LNCaP clone FGC (cell line): ENCODE data around the gene CFAP54.

ENCODE experiments used
- DNase-seq: peaks from one replicate; pipeline ENCODE4 v3.0.0-alpha.2; 2011; ENCODE audit warnings: low read depth
- H3K4me3 ChIP-seq: 2 replicates; pipeline ENCODE4 v1.5.1; 2011; ENCODE audit warnings: mild to moderate bottlenecking, low read depth, low read length, control low read depth
- TF ChIP-seq, protein P1 (sequence below): IDR thresholded peaks from 2 replicates; pipeline ENCODE4 v1.5.1; 2012; ENCODE audit warnings: mild to moderate bottlenecking; ENCODE audit not compliant: control insufficient read depth, insufficient read depth; ENCODE audit errors: extremely low read depth

Gene CFAP54, protein sequence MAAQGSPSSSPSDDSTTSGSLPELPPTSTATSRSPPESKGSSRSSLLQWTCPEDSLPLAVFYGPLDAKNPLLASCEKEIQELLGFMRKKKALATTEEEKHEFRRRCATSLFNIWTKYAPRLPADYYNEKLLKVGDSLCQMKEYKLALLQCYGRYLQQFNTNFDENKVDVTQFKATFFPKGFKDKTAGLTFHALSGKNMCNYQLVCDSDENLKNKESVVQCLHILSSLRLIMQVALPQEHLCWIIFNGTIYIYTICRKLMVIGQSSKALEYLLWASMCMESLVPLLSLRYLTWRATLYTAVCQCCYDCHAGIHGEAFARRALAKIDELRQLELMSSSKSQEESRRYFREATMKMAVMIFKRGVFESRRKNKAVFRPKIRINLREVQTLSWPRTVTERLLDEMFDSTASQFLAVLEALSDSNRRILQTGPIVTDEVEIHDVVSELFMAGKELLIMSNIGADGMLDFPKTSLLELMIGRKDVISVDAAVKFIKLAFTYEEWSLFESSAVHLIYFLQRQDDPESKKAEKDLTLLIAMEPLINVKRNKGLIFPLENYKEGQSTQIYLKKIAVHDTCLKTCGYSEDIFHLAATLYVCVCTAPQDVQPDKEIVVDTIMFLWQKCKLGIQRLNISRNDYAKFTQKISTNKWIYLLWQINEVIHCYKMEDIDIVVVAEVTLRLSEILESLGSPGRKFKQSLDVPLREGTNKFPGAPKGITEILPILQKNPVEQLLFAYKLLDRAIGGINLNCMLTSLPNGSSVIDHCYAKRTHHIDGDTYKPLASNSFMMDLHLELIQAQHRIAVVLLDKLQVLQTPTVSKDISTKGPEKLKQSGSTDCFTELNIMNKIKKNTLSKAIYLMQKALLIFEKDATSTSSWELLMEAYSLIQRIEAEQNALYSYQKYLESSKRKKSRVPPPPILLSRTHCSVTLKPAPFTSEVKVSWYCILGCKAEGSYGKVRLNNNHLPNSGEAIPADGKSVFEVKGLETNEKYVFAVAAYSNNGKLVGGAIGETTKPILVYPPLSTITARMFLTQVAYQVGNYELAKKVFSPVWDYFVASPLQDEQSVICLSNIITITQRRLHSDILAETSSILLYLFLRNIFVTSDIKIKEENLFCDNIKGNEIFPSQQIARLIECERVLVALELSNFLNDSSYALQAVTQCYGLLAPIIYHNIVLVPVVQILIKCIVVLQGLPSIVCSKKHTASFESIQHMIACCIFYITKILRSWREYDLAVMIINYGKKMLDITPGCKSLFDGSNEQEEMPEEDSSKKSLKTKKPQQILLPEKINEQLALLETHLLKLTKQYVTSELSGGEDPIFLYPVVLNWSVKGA (N-terminal part only)

DNA sequence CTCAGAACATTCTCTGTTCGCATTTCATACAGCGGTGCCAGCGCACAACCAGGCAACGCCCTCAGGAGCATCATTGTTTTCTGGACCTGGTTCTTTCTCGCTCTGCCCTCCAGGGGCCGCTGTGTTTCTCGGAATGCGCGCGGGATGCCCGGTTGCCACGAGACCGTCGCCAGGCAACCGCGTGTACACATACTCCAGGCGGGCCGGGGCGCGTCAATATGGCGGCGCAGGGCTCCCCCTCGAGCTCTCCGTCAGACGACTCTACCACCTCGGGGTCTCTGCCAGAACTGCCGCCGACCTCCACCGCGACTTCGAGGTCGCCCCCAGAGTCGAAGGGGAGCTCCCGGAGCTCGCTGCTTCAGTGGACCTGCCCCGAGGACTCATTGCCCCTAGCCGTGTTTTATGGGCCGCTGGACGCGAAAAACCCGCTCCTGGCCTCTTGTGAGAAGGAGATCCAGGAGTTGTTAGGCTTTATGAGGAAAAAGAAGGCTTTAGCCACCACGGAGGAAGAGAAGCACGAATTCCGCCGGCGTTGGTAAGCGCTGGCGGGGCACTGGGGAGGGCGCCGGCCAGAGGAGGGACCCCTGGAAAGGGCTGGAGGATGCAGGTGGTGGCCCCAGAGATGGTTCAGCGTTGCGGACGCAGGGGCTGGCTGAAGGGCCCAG is at the start of gene CFAP54:
CFAP54 (plus strand) TSS at position 186 of the 665 bp plus-strand sequence; CDS start at position 219, 33 bp downstream.
- peak; percentile 63 for DNase-seq
- TF ChIP-seq, protein P1, sequence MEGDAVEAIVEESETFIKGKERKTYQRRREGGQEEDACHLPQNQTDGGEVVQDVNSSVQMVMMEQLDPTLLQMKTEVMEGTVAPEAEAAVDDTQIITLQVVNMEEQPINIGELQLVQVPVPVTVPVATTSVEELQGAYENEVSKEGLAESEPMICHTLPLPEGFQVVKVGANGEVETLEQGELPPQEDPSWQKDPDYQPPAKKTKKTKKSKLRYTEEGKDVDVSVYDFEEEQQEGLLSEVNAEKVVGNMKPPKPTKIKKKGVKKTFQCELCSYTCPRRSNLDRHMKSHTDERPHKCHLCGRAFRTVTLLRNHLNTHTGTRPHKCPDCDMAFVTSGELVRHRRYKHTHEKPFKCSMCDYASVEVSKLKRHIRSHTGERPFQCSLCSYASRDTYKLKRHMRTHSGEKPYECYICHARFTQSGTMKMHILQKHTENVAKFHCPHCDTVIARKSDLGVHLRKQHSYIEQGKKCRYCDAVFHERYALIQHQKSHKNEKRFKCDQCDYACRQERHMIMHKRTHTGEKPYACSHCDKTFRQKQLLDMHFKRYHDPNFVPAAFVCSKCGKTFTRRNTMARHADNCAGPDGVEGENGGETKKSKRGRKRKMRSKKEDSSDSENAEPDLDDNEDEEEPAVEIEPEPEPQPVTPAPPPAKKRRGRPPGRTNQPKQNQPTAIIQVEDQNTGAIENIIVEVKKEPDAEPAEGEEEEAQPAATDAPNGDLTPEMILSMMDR, result peak; percentile 93
- H3K4me3 ChIP-seq, result peak within 1 kb of the TSS; percentile 68

DNA sequence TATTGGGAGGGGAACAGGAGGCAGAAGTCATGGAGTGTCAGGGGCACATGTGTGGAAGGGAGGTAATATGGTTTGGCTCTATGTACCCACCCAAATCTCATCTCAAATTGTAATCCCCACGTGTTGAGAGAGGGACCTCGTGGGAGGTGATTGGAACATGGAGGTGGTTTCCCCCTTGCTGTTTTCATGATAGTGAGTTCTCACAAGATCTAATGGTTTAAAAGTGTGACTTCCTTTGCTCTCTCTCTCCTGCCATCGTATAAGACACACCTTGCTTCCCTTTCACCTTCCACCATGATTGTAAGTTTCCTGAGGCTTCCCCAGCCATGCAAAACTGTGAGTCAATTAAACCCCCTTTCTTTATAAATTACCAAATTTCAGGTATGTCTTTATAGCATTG is 47.6 kb upstream of the CFAP54 start:
- DNase-seq, result no peak
- H3K4me3 ChIP-seq, result no peak overlapping the region
- TF ChIP-seq, protein P1, result no peak

DNA sequence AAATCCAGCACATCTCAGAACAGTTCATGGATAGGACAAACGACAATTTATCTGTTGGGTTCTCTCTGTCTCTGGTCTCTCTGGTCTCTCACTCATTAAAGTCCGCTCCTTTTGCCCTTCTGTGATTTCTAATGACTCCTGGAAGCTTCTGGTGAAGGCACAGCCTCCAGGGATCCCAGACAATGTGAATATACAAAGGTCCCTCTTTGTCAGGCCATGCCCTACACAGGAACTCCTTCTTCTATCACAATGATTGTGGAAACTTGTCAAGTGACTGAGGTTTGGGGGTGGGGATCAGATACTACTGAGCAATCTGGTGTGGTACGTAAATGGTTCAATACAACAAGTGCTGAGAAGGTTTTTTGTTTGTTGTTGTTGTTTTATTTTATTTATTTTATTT is 46.5 kb upstream of the CFAP54 start:
- TF ChIP-seq, protein P1, result no peak
- H3K4me3 ChIP-seq, result no peak overlapping the region
- no peak for DNase-seq

DNA sequence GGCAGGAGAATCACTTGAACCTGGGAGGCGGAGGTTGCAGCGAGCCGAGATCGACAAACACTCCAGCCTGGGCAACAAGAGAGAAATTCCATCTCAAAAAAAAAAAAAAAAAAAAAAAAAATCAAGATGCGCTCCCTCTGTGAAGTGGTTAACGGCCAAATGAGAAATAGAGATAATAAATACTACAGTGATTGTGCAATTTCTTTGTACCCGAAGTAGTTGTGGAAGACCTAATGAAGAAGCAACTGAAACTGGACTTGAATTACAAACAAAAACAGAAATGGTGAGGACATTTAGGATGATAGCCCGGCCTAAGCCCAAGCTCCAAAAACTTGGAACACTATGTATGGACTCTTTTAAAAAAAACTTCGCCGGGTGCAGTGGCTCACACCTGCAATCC is 45.0 kb upstream of the CFAP54 start:
- TF ChIP-seq, protein P1, result no peak
- H3K4me3 ChIP-seq, result no peak overlapping the region
- no peak for DNase-seq

DNA sequence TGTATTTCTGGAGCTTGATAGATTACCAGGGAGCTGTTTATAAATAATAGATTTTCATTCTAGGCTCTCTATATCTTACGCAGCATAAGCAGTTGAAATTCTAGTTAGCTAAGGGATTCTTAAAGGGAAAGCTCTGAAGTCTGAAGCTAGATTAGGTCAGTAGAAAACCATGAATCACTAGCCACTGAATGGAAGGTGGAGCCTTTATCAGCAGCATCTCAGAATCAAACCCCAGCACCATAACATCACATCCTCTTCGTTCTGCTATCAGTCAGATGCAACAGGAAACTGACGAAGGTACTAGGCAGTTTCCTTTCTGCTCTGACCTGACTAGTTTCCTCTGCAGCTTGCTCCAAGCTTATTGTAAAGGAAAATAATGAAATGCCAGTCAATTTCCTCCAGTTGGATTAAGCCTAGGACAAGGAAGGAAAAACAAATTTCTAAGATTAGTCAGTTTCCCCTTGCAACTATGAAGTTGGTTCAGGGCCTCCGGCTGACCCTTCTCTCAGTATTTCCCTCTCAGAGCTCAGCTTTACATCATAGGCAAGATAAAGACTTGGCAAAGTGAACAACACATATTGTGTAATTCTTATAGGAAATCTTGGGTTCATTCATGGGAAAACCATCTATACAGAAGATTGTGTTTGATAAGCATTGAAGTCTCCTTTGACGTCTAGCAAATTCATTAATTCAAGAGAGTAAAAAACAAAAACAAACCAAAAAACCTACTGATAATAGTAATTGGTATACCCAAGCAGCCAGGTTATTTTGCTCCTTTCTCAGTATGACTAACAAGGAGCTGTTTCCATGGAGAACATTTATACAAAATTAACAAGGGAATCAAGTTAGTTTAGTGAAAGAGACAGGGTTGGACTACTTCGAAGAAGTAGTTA is 43.4 kb upstream of the CFAP54 start:
- TF ChIP-seq, protein P1, result no peak
- DNase-seq, result no peak
- no peak overlapping the region for H3K4me3 ChIP-seq
